Medulla oblongata (tissue), 1 donor: Measurements from ENCODE around the gene PRR5L.

Experiments used
- DNase-seq: peaks from one replicate; pipeline ENCODE4 v3.0.0-alpha.2; 2015; ENCODE audit errors: extremely low spot score

The PRR5L gene, protein sequence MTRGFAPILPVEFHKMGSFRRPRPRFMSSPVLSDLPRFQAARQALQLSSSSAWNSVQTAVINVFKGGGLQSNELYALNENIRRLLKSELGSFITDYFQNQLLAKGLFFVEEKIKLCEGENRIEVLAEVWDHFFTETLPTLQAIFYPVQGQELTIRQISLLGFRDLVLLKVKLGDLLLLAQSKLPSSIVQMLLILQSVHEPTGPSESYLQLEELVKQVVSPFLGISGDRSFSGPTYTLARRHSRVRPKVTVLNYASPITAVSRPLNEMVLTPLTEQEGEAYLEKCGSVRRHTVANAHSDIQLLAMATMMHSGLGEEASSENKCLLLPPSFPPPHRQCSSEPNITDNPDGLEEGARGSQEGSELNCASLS

DNA sequence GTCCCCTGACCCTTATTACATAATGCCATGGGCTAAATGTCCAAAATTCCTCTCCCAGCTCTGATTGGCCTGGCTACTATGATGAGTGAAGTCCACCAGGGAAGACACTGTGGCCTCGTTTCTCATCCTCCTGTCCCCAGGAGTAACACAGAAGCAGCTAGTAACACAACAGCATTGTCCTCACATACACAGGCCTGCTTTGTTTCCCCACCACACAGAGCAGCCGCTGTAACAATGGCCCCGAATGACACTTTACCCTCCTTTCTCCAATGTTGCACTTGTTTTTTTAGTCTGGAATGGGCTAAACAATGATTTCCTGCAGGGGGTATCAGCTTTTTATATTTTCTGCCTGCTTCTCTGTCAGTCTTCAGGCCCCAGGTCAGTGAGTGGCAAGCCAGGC, at the start of gene PRR5L:
Gene PRR5L, plus strand, starts transcription at position 363 of the 400 bp plus-strand sequence. CDS start 104,834 bp downstream, outside the sequence.
- peak; percentile 93 for DNase-seq

DNA sequence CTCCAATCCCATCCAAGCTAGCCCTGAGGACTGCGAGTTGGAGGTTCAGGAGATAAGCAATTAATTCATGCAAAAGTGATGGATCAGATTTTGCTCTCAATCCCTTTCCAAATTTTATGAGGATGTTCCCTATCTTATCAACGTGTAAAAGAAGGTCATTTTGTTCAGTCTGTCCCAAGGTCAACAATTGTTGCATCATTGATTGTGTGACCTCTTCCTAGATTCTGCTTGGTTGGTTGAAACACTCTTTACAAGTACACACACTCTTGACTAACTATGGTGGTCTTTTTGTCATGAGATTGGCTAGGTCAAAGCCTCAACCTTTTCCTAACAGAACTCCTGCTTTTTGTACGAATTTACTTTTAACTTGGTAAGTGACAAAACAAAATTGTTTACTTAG, 48.6 kb upstream of the PRR5L start:
- DNase-seq, result no peak

- no peak for DNase-seq
These were observed 47.7 kb upstream of the PRR5L start for GRCh38 chr11:36248436-36248835.

DNA sequence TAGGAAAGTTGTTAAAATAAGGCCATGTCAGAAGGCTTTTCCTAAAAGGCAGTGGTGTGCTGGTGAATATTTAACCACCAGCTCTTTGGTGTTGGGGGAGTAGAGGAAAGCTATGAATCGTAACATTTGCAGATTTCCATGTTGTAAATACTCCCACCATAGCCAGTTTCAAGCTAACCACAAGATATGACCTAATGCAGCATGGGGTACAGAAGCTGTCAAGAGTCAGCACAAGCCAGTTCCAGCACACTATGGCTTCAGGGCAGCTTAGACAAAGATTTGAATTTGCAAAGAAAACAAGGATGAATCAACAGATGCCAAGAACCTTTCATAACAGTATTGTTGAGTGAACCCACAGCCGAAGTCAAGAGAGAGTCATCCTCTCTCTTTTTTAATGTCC, 46.8 kb upstream of the PRR5L start:
- no peak for DNase-seq

DNA sequence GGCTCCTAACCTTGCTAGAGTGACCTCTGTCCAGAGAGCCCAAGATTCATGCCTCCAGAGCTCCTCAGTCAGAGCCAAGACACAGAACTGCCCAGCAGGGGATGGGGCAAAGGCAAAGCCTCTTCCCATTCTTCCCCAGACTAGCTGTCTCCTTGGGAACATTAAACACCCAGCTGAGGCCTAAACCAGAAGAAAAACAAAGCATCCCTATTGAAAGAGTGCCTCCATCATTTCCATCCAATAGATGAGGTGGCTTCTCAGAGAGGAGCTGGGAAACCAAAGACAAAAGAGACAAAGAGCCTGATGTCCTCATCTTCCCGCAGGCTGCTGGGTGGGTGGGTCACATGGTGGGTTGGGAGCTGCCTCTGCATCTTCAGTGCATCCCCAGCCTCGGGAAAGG, 44.3 kb upstream of the PRR5L start:
- DNase-seq, result peak; percentile 66

DNA sequence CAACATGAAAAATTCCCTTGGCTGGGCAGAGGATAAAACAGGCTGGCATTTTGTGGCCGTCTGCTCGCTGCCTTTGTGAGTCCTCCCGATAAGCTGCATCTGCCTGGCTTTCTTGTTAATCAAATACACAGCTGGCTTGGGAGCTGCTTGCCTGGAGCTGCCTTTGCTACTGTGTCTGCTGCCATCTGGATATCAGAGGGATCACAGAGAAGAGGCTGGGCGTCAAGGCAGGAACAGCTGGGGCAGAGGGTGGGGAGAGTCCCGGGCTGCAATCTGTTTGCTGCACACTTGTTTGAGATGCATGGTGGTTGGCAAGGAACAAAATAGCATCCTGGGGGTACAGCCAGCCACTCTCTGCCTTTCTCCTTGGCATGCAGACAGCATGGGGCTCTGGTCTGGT, 42.9 kb upstream of the PRR5L start:
- DNase-seq, result peak; percentile 61

- DNase-seq, result no peak
These were observed 41.4 kb upstream of the PRR5L start for GRCh38 chr11:36254713-36255112.

- DNase-seq, result no peak
These were observed 38.7 kb upstream of the PRR5L start for GRCh38 chr11:36257351-36257750.

- DNase-seq, result peak; percentile 78
These were observed 37.2 kb upstream of the PRR5L start for GRCh38 chr11:36258730-36259360.

DNA sequence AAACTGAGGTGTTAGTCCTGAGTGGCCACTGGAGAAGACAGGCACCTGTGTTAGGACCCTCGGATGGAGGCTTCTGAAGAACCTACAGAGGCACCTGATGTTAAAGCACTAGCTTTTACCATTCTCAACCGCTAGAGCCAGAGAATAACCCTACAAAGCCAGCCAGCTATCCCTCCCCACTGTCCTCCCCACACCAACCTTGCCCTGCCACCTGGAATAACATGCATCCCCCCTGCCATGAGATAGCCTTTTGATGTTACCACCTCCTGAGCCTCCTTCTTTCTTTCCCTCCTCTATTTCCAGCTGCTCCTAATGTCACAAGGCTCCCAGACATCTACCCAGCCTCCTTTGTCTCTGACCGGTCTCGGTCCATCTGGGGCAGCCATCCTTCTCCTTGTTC, 35.0 kb upstream of the PRR5L start:
- DNase-seq, result no peak

GRCh38 chr11:36264011-36264972, 31.8 kb upstream of the PRR5L start:
- no peak for DNase-seq

- DNase-seq, result no peak
These were observed 31.1 kb upstream of the PRR5L start for GRCh38 chr11:36264973-36265344.

DNA sequence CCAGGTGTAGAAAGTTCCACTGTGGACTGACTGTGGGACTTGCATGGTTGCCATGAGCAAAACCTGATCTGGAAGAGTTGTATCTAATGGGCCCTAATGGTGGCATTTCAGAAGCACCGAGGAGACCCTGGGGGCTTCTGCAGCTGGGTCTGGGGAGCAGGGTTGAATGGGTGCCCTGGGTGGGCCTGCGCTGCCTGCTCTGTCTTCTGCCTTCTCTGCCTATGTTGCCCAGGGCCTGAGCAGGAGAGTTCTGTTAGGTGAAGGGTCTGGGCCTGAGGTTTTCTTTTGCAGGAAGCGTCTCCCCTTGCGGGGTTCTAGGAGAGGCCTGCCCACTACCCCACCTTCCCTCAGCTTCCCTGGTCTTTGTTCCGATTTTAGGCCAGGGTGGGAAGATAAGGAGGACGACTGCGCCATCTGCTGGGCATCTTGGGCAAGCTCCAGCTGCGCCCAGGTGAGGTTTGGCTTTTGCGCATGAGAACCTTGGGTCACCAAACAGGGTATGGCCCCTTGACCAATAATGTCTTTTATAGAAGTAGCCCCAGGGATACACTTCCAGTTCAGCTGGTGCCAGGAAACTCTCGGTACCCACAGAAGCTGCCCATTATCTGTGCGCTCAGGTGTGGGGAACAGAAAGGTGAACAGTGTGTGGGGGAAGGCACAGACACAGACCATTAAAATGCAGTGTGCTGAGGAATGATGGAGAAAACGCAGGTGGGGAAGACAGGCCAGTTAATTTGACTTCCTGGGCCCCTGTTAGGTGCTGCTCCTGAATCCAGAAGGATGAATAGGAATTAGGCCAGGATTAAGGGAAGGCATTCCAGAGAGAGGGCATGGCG, 30.1 kb upstream of the PRR5L start:
- DNase-seq, result peak; percentile 63

- no peak for DNase-seq
These were observed 29.3 kb upstream of the PRR5L start for GRCh38 chr11:36266767-36267166.

GRCh38 chr11:36268337-36268985, 27.6 kb upstream of the PRR5L start:
- DNase-seq, result no peak

- DNase-seq, result no peak
These were observed 25.4 kb upstream of the PRR5L start for GRCh38 chr11:36270701-36271100.

DNA sequence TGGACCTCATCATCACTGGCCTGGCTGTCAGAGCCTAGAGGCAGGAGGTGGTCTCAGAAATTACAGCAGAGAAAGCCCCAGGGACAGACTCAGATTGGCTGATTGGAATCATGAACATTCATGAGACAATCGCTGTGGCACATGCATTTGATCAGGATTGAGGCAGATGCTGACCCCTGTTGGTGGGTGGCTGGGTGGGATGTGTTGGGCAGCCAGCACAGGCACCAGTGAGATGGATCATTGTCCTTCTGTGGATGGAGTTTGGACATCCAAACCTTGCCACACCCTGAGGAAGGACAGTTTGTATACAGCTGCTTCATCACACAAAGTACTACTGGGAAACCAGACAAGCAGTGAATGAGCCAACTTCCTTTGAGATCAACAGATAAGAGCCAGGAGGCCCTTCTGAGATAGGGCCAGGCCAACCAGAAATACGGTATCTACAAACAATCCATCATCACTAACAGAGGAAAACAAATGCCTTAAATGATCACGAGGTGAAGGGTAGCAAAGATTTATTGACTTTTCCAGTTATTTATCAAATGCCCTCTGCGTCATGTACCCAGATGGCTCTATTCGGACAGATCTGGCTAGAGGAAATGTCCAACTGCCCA, 24.2 kb upstream of the PRR5L start:
- no peak for DNase-seq

DNA sequence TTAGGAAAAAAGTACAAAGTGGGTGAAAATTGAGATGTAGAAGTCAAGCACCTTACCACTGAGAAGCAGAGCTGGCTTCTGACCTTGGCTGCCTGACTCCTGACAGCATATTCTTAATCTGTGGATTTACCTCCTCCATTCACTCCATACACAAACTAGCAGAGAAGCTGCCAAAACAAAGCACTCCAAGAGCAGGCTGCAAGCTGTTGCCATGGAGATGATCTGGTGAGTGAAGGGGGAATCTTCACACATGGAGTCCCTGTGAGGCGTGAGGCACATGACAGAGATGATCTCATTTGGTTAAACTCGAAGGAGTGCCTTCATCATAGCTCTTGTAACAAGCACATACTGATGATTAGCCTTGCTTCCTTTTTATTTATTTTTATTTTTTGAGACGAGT, 23.0 kb upstream of the PRR5L start:
- DNase-seq, result no peak

DNA sequence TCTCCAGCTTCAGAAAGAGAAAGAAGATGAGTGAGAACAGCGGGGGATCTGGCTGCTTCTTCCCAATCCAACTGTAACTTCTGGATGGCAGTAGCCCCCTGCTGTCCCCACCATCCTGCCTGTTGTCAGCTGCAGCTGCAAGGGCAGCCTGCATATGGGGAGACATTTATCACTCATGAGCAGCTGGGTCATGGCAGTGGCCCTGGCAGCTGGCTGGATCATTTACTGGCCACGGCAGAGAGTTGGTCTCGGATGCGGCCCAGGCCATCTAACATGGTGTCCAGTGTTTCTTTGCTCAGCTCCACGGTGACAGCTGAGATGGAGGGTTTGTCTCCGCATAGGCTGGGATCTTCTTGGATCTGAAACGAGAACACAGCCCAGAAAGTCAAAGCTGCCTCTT, 21.7 kb upstream of the PRR5L start:
- no peak for DNase-seq

DNA sequence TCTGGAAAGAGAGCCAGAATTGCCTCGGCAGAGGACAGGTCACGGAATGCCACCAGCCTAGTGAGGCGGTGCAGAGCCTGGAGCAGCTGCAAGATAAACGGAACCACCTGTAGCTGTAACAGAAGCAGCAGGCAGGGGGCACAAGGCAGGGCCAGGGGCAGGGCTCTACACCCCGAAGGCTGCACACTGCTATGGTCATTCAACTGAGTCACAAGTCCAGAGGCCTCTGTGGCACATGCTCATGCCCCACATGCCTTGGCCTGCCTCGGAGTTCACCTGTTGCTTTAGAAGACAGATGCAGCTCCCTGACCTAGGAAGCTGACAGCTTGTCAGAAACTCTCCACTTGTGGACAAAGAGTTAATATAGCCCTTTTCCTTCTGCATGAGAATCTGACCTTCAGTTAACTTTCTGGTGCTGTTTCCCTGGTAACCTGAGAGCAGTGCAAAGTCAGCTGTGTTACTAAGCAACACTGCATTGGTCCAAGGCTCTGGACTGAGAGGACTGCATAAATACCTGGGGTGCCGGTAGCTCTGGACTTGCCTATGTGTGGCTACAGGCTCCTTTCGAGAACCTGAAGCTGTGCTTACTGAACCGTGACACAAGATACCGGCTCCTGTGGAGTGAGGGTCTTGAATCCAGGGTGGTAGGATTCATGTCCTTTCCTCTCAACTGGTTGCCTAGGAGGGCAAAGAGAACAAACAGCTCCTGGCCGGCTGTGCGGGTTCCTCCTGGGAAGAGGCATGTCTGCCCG, 17.4 kb upstream of the PRR5L start:
- peak; percentile 50 for DNase-seq
